Erythroblast (primary cell): ENCODE data around the gene IRF2BP2.

Source experiments
- GATA1 ChIP-seq: IDR thresholded peaks from 2 replicates; pipeline ENCODE4 v1.6.1; 2011; ENCODE audit warnings: low read depth, mild to moderate bottlenecking, control low read depth, low read length, moderate library complexity
- POLR2A ChIP-seq: IDR thresholded peaks from 2 replicates; pipeline ENCODE4 v1.6.1; 2011; ENCODE audit warnings: mild to moderate bottlenecking, low read length

DNA sequence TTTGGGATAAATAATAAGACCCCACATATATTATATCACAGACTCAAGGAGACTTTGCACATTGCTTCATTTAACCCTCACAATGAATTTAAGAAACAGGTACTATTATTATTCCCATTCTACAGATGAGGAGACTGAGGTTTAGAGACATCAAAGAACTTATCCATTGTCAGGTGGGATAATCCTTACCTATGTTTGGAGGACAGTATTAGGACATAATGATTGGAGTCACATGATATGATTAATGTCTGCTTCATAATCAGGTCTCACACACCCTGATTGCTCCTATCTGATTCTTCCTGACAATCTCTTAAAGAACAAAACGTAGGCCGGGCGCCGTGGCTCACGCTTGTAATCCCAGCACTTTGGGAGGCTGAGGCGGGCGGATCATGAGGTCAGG lies 16.9 kb downstream of the IRF2BP2 start:
- TF ChIP-seq GATA1 = no peak
- no peak for TF ChIP-seq POLR2A
